ENCODE results near the gene LGALS1.

DNA sequence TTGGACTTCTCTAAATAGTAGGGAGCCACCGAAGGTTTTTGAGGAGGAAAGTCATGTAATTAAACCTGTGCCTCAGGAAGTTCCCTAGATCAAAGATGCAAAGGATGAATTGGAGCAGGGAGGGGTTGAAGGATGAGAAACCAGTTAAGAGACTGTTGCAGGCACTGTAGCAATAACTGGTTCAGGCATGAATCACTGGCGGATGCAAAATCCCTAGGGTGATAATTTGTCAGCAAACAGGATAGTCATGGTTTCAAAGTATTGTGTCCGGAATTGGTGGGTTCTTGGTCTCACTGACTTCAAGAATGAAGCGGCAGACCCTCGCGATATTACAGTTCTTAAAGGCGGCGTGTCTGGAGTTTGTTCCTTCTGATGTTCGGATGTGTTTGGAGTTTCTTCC is 41.3 kb downstream of the LGALS1 start:
- TF ChIP-seq CTCF (IDR thresholded peaks at IDR 0.05; ENCODE audit: borderline replicate concordance, extremely low read depth, low read length, poor library complexity, severe bottlenecking) (no peak), EZH2 (IDR thresholded peaks at IDR 0.05; ENCODE audit: borderline replicate concordance, low read depth, low read length, severe bottlenecking) (no peak)
